A549 (cell line): ENCODE measurements around the gene DHRS3. TPM values are rescaled to one million over a fixed set of nuclear protein-coding genes. Genes with fewer than 3 reads are reported as not detected.
A peak's percentile ranks its signal among the peaks of the same experiment; 100 is the strongest.

Experiments used
- ATAC-seq, 2 experiments: fragments of 200-7000 bp in 1 of 2; fragments of >200 bp in 1 of 2; cut with Nextera tagmentation in 1 of 2; cut with Tn5 transposase in 1 of 2; 3 replicates each; pipeline versions ENCODE4 v1.8.0 to v1.9.1; 2018 to 2020; ENCODE audit warnings: mild to moderate bottlenecking in 1 of 2, moderate library complexity in 1 of 2
- CTCF ChIA-PET: fragments of 300-600 bp; sonication (Branson Sonifier 250); formaldehyde crosslinking; extraction: SDS; loops from one replicate; lab custom pipeline; 2021; ENCODE audit warnings: antibody characterized with exemption, inconsistent platforms; lab: Yijun Ruan, JAX
- POLR2A ChIA-PET: fragments of 350-600 bp; formaldehyde crosslinking; extraction: SDS; loops from one replicate; lab custom pipeline; 2021; ENCODE audit warnings: antibody characterized with exemption, inconsistent platforms; lab: Yijun Ruan, JAX
- DNase-seq, 2 experiments: peaks; one replicate each; pipeline versions ENCODE4 v3.0.0 to v3.0.0-alpha.2; 2011 to 2016; ENCODE audit warnings: low read depth in 1 of 2, low spot score in 1 of 2
- FAIRE-seq: peaks from 2 replicates; lab custom pipeline; 2011; peaks lifted over from hg19 to GRCh38; lab: Jason Lieb, UNC
- H3K27ac ChIP-seq, 2 experiments: fragments of >200 bp; sonication (Bioruptor Twin); formaldehyde crosslinking; 3 replicates each; pipeline ENCODE4 v1.5.1; 2016 to 2017
- H3K4me1 ChIP-seq: fragments of >200 bp; sonication (Bioruptor Twin); formaldehyde crosslinking; 3 replicates; pipeline ENCODE4 v1.6.1; 2016
- H3K4me2 ChIP-seq: fragments of >200 bp; sonication (Bioruptor Twin); formaldehyde crosslinking; 3 replicates; pipeline ENCODE4 v1.6.1; 2016
- H3K4me3 ChIP-seq: fragments of >200 bp; sonication (Bioruptor Twin); formaldehyde crosslinking; 3 replicates; pipeline ENCODE4 v1.5.1; 2016
- H3K9me3 ChIP-seq: fragments of >200 bp; sonication (Bioruptor Twin); formaldehyde crosslinking; 3 replicates; pipeline ENCODE4 v1.6.1; 2016
- CBX8 ChIP-seq: fragments of 200-600 bp; sonication (generic); IDR thresholded peaks from 2 replicates; pipeline ENCODE4 v1.6.1; 2016
- CEBPB ChIP-seq, 2 experiments: fragments of >200 bp in 1 of 2; sonication (Bioruptor Twin) in 1 of 2; formaldehyde crosslinking in 1 of 2; IDR thresholded peaks; 2 replicates each; pipeline ENCODE4 v1.6.1; 2012 to 2016
- EHMT2 ChIP-seq: fragments of 200-600 bp; sonication (generic); IDR thresholded peaks from 2 replicates; pipeline ENCODE4 v1.6.1; 2016; ENCODE audit warnings: antibody characterized with exemption, low read depth, mild to moderate bottlenecking, moderate library complexity
- FOSB ChIP-seq: fragments of 250-450 bp; sonication (Bioruptor Pico); IDR thresholded peaks from 2 replicates; pipeline ENCODE4 v1.5.0; 2020; ENCODE audit warnings: mild to moderate bottlenecking, moderate library complexity
- FOSL2 ChIP-seq, 2 experiments: fragments of 450-650 bp in 1 of 2; fragments of >200 bp in 1 of 2; sonication (Bioruptor Twin) in 1 of 2; formaldehyde crosslinking; IDR thresholded peaks; 2 replicates each; pipeline versions ENCODE4 v1.5.0 to v1.6.1; 2016 to 2020; ENCODE audit warnings: mild to moderate bottlenecking in 1 of 2, moderate library complexity in 1 of 2
- HEYL ChIP-seq: fragments of 250-450 bp; sonication (Bioruptor Pico); IDR thresholded peaks from 2 replicates; pipeline ENCODE4 v1.8.0; 2021; ENCODE audit warnings: mild to moderate bottlenecking, moderate library complexity
- MAFK ChIP-seq: fragments of 450-650 bp; IDR thresholded peaks from 2 replicates; pipeline ENCODE4 v1.6.1; 2014; ENCODE audit not compliant: partially characterized antibody
- MYC ChIP-seq: IDR thresholded peaks from 2 replicates; pipeline ENCODE4 v1.6.1; 2012; ENCODE audit warnings: mild to moderate bottlenecking, inconsistent platforms, low read length, improper control_type of control experiment, borderline replicate concordance
- NR3C1 ChIP-seq: fragments of >200 bp; sonication (Bioruptor Twin); formaldehyde crosslinking; IDR thresholded peaks from 3 replicates; pipeline ENCODE4 v1.6.1; 2017
- RCOR1 ChIP-seq: fragments of 150-350 bp; IDR thresholded peaks from 2 replicates; pipeline ENCODE4 v1.6.1; 2014; ENCODE audit warnings: antibody characterized with exemption, low read length, low read depth
- RFX5 ChIP-seq: fragments of 450-650 bp; IDR thresholded peaks from 2 replicates; pipeline ENCODE4 v1.7.1; 2014; ENCODE audit warnings: antibody characterized with exemption, mild to moderate bottlenecking, moderate library complexity
- RNF2 ChIP-seq: fragments of 200-600 bp; sonication (generic); IDR thresholded peaks from 2 replicates; pipeline ENCODE4 v1.6.1; 2016; ENCODE audit warnings: low read depth, mild to moderate bottlenecking, antibody characterized with exemption, moderate library complexity, borderline replicate concordance
- SREBF2 ChIP-seq: fragments of 450-650 bp; IDR thresholded peaks from 2 replicates; pipeline ENCODE4 v1.6.1; 2014; ENCODE audit warnings: mild to moderate bottlenecking, moderate library complexity
- TP53 ChIP-seq: fragments of 250-450 bp; sonication (Bioruptor Pico); IDR thresholded peaks from 2 replicates; pipeline ENCODE4 v1.5.0; 2021; ENCODE audit warnings: mild to moderate bottlenecking, moderate library complexity
- WGBS: methylation state at CpG from one replicate; pipeline ENCODE4 v1.1.6; 2017; ENCODE audit errors: missing lambda C conversion rate; 5-methylcytosine and 5-hydroxymethylcytosine counted together
- polyA plus RNA-seq, 4 experiments: library from polyadenylated mRNA; depleted of rRNA in 3 of 4; stranded (reverse); fragments of >200 nt; fragmentation: RNase III in 1 of 4; extraction: RNeasy Plus Mini Kit Qiagen cat#74134 plus additional on column Dnase treatment in 1 of 4; gene quantifications; 2 replicates in 3 of 4; 3 replicates in 1 of 4; pipeline ENCODE4 v1.2.3, GENCODE V29; 2011 to 2017
- small RNA-seq, 6 experiments: library from RNA; depleted of rRNA; stranded (forward); fragments of <200 nt; gene quantifications; one replicate each; pipeline ENCODE3, GENCODE V24; 2012
- TF ChIP-seq, protein P1 (sequence below): IDR thresholded peaks from 2 replicates; pipeline ENCODE4 v1.6.1; 2012

DHRS3 gene
- polyA plus RNA-seq, 2 of the 4 experiments (the other 2 are of a cell fraction) = 62.7 to 79.7 TPM

DNA sequence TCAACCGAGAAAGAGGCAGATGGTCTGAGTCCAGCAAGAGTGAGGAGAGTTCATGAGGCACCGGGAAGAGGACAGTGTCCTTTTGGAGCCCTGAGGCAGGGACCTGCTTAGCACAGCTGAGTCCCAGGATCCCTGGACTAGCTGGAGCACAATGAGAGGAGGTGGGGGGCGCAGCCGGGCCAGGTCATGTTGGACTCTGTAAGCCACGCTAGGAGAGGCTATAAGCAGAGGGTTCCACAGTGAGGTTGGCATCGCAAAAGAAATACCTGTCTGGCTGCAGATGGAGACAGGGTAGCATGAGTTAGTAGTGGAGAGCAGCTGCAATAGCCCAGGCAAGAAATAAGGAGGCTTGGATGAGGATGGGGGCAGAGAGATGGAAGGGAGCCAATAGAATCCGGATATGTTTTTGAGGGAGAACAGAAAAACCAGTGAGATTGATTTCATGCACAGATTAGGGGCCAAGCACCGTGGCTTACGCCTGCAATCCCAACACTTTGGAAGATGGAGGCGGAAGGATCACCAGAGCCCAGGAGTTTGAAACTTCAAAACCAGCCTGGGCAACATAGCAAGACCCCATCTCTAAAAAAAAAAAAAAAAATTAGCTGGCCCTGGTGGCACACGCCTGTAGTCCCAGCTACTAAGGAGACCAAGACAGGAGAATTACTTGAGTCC is 98.2 kb downstream of the DHRS3 start (continued):
- TF ChIP-seq, protein P1, sequence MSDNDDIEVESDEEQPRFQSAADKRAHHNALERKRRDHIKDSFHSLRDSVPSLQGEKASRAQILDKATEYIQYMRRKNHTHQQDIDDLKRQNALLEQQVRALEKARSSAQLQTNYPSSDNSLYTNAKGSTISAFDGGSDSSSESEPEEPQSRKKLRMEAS = no peak
- TF ChIP-seq MAFK (no peak), NR3C1 (no peak), CEBPB (IDR thresholded peaks at IDR 0.05) (no peak), FOSL2 (IDR thresholded peaks at IDR 0.05) (no peak), FOSL2 (CRISPR knock-in tag; IDR thresholded peaks at IDR 0.05) (no peak), RNF2 (no peak)

DNA sequence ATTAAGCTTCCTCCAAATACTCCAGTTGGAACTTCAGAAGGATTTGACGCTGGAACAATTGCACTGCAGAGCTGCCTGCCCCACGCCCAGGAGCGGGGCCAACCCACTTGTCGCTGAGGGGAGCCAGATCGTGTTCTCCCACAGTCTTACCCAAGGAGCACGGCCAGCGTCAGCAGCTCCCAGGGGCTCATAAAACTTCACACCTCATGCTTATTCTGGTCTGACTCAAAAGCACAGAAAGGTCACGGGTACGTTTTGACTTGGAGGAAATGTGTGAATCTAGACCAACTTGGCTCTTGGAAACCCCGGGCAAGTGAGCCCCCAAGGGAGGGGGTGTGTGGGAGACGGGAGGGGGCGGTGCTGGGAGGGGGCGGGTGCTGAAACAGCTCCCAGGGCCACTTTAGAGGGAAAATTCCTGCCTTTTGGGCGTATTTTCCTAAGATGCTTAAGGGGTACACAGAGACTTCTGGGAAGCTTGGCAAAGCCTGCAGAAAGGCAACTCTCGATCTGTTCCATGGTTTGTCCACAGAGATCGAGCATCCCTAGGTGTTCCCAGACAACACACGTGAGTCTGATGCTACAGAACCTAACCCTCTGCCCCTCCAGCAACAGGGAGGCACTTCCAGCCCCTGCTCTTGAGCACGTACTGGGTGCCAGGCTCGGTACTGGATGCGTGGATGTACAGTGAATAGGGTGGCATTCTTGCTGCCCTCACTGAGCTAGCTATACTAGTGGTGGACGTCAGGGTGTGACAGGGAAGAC is 98.9 kb downstream of the DHRS3 start:
- WGBS = 80% methylated on average over 15 of the region's 21 CpGs
- no peak for FAIRE-seq
- ChIA-PET POLR2A (no interaction called here), CTCF (interaction anchor here (1.1 kb wide), 1 partner anchor 101 kb away, joined by 3 read pairs; no protein-coding TSS in a partner anchor)
- no peak for DNase-seq
- Histone ChIP-seq H3K4me2 (no peak overlapping the region), H3K4me1 (0 out of 3 replicates have a peak, but pooled peaks cover 3% of the 10 kb centered on the region), H3K9me3 (no peaks in the 10 kb centered on the region), H3K27ac (peak overlapping the region in 1 of 2 experiments; percentile 25; a peak in 3 of 6 replicates), H3K4me3 (no peak overlapping the region)
- no peak for TF ChIP-seq SREBF2
- no peak for TF ChIP-seq TP53
- TF ChIP-seq HEYL = no peak
- no peak for TF ChIP-seq MYC
- TF ChIP-seq EHMT2 = no peak
- TF ChIP-seq RCOR1 = no peak
- TF ChIP-seq RFX5 = no peak
- no peak for TF ChIP-seq CBX8
- TF ChIP-seq FOSB (CRISPR knock-in tag) = no peak
- peak in 1 of 2 experiments; percentile 52; a peak in 3 of 6 replicates for ATAC-seq

Small RNA genes within 50 kb of the gene (small RNA-seq; reads per million reads assigned to genes)
- gene MIR6730 (0 to 0.97 (median 0) reads per million in 6 experiments), gene RNU6ATAC18P (0 reads per million in 6 experiments)

Other genes with a start within 250 kb of the DHRS3 start
- not detected in 2 replicates for gene AADACL4, start 25.9 kb upstream of the DHRS3 start, polyA plus RNA-seq (2011; rRNA removed)
- not detected in 3 replicates for gene AADACL4, start 25.9 kb upstream of the DHRS3 start, polyA plus RNA-seq (2017; fragmentation: RNase III; extraction: RNeasy Plus Mini Kit Qiagen cat#74134 plus additional on column Dnase treatment)
- gene AADACL3, start 97.9 kb upstream of the DHRS3 start, polyA plus RNA-seq (2011; rRNA removed) = not detected in 2 replicates
- gene AADACL3, start 97.9 kb upstream of the DHRS3 start, polyA plus RNA-seq (2017; fragmentation: RNase III; extraction: RNeasy Plus Mini Kit Qiagen cat#74134 plus additional on column Dnase treatment) = not detected in 3 replicates
- not detected in 2 replicates for gene CFAP107, start 128.0 kb upstream of the DHRS3 start, polyA plus RNA-seq (2011; rRNA removed)
- gene CFAP107, start 128.0 kb upstream of the DHRS3 start, polyA plus RNA-seq (2017; fragmentation: RNase III; extraction: RNeasy Plus Mini Kit Qiagen cat#74134 plus additional on column Dnase treatment) = not detected in 3 replicates
- not detected in 2 replicates for gene PRAMEF12, start 155.5 kb upstream of the DHRS3 start, polyA plus RNA-seq (2011; rRNA removed)
- gene PRAMEF12, start 155.5 kb upstream of the DHRS3 start, polyA plus RNA-seq (2017; fragmentation: RNase III; extraction: RNeasy Plus Mini Kit Qiagen cat#74134 plus additional on column Dnase treatment) = not detected in 3 replicates
- not detected in 2 replicates for gene PRAMEF1, start 173.2 kb upstream of the DHRS3 start, polyA plus RNA-seq (2011; rRNA removed)
- not detected in 3 replicates for gene PRAMEF1, start 173.2 kb upstream of the DHRS3 start, polyA plus RNA-seq (2017; fragmentation: RNase III; extraction: RNeasy Plus Mini Kit Qiagen cat#74134 plus additional on column Dnase treatment)
- gene PRAMEF11, start 213.2 kb upstream of the DHRS3 start, polyA plus RNA-seq (2011; rRNA removed) = not detected in 2 replicates
- not detected in 3 replicates for gene PRAMEF11, start 213.2 kb upstream of the DHRS3 start, polyA plus RNA-seq (2017; fragmentation: RNase III; extraction: RNeasy Plus Mini Kit Qiagen cat#74134 plus additional on column Dnase treatment)
- gene HNRNPCL1, start 230.5 kb upstream of the DHRS3 start, polyA plus RNA-seq (2011; rRNA removed) = not detected in 2 replicates
- not detected in 3 replicates for gene HNRNPCL1, start 230.5 kb upstream of the DHRS3 start, polyA plus RNA-seq (2017; fragmentation: RNase III; extraction: RNeasy Plus Mini Kit Qiagen cat#74134 plus additional on column Dnase treatment)
- gene PRAMEF2, start 238.9 kb upstream of the DHRS3 start, polyA plus RNA-seq (2011; rRNA removed) = not detected in 2 replicates
- gene PRAMEF2, start 238.9 kb upstream of the DHRS3 start, polyA plus RNA-seq (2017; fragmentation: RNase III; extraction: RNeasy Plus Mini Kit Qiagen cat#74134 plus additional on column Dnase treatment) = not detected in 3 replicates